Brain microvascular endothelial cell (primary cell): ENCODE data around the gene OR2M5.

Experiments
- DNase-seq: peaks from one replicate; pipeline ENCODE4 v3.0.0-alpha.2; 2020
- H3K27ac ChIP-seq: fragments of 250-450 bp; sonication (Bioruptor Pico); 2 replicates; pipeline ENCODE4 v1.5.1; 2020; ENCODE audit warnings: mild to moderate bottlenecking, moderate library complexity
- H3K27me3 ChIP-seq: fragments of 250-450 bp; sonication (Bioruptor Pico); replicated peaks from 2 replicates; pipeline ENCODE4 v1.5.1; 2020; ENCODE audit warnings: mild to moderate bottlenecking
- H3K36me3 ChIP-seq: fragments of 250-450 bp; sonication (Bioruptor Pico); replicated peaks from 2 replicates; pipeline ENCODE4 v1.5.1; 2020; ENCODE audit warnings: mild to moderate bottlenecking
- H3K4me3 ChIP-seq: 2 replicates; pipeline ENCODE4 v1.5.1; 2011; ENCODE audit warnings: low read depth, mild to moderate bottlenecking, control low read depth, low read length, moderate library complexity
- CTCF ChIP-seq: IDR thresholded peaks from 2 replicates; pipeline ENCODE4 v1.5.1; 2011; ENCODE audit warnings: low read depth, mild to moderate bottlenecking, moderate library complexity, low read length, control low read depth, inconsistent platforms; ENCODE audit errors: missing control alignments
- in situ Hi-C: cut with HindIII; loops from 2 replicates; pipeline ENCODE4 v1.10.0; 2017; ENCODE audit warnings: low sequenced_read_pairs, low pct_ligation_motif_present

OR2M5 gene

GRCh38 chr1:248189026-248189425 is 44.1 kb downstream of the OR2M5 start:
- DNase-seq: no peak
- no peak for TF ChIP-seq CTCF
- Histone ChIP-seq H3K4me3 (no peak overlapping the region), H3K27ac (no peak overlapping the region), H3K36me3 (no peaks in the 10 kb centered on the region), H3K27me3 (no peaks in the 10 kb centered on the region)
- in situ Hi-C loops: no loop called here

DNA sequence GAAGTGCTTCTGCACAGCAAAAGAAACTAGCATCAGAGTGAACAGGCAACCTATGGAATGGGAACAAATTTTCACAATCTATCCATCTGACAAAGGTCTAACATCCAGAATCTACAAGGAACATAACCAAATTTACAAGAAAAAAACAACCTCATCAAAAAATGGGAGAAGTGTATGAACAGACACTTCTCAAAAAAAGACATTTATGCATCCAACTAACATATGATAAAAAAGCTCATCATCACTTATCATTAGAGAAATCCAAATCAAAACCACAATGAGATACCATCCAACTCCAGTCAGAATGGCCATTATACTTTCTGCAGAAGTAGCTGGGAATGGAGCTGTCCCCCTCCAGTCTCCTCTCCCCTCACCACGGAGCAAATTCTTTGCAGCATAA is 49.2 kb downstream of the OR2M5 start:
- no peak overlapping the region for H3K4me3 ChIP-seq
- no peaks in the 10 kb centered on the region for H3K27me3 ChIP-seq
- H3K36me3 ChIP-seq: no peaks in the 10 kb centered on the region
- no peak for TF ChIP-seq CTCF
- in situ Hi-C loops: no loop called here
- no peak for DNase-seq
- H3K27ac ChIP-seq: no peak overlapping the region
